ENCODE results near the gene SIGLEC6.

GRCh38 chr19:51572908-51573307 lies 41.4 kb upstream of the SIGLEC6 start:
- no peak for TF ChIP-seq CTCF (IDR thresholded peaks at IDR 0.05)
- TF ChIP-seq POLR2A (IDR thresholded peaks at IDR 0.05), result no peak

Measured in heart left ventricle (tissue), 13 donors.